ENCODE data around the gene PSMD13. TPM values are rescaled to one million over a fixed set of nuclear protein-coding genes. Genes with fewer than 3 reads are reported as not detected.

Gene PSMD13
- total and polyA plus RNA-seq, 4 donors = 48.8 to 56.7 (median 52.8) TPM

DNA sequence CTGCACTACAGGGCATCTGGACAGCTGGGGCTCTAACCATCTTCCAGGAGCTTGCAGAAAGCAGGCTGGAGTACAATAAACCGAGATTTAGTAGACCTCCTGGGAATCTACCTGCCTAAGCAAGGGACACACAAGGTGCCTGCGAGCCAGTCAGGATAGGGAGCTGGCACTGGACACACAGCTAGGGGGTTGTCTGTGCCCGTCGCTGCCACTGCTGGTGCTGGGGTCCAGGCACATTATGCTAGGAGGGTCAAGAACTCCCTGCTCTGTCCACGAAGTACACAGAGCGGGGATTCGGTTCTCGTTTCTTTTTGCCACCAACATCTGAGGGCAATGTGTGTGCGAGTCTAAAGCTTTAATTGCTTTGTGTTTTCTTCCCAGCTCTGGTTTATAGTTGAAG is 25.0 kb upstream of the PSMD13 start (continued):
- TF ChIP-seq, protein P1, sequence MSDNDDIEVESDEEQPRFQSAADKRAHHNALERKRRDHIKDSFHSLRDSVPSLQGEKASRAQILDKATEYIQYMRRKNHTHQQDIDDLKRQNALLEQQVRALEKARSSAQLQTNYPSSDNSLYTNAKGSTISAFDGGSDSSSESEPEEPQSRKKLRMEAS (IDR thresholded peaks at IDR 0.05) = no peak

GRCh38 chr11:212150-213100 is 24.4 kb upstream of the PSMD13 start:
- Histone ChIP-seq H3K9ac (ENCODE audit: low read depth in 1 of 2, low read length in 2 of 2) (no peak overlapping the region), H3K27ac (ENCODE audit: low read depth in 1 of 2, low read length in 2 of 2) (no peak overlapping the region), H3K4me1 (ENCODE audit: control insufficient read depth in 4 of 4, insufficient read depth in 4 of 4, low read length in 3 of 4) (peaks cover 5 to 23% (median 15%) of the 10 kb centered on the region in 4 donors), H3K27me3 (ENCODE audit: control insufficient read depth in 4 of 4, insufficient read depth in 4 of 4, low read length in 3 of 4) (no peaks in the 10 kb centered on the region), H3K36me3 (ENCODE audit: control insufficient read depth in 4 of 4, insufficient read depth in 3 of 4, low read depth in 1 of 4, low read length in 3 of 4) (peaks cover 11 to 56% (median 49%) of the 10 kb centered on the region in 4 donors), H3K4me3 (ENCODE audit: low read depth in 1 of 3, low read length in 3 of 3) (no peak overlapping the region), H3K9me3 (ENCODE audit: control insufficient read depth in 4 of 4, low read length in 3 of 4) (no peaks in the 10 kb centered on the region)
- 94% methylated on average over 17 of the region's 17 CpGs for WGBS
- DNase-seq (ENCODE audit: low spot score) = no peak
- TF ChIP-seq GABPA (IDR thresholded peaks at IDR 0.05 in 1 of 2, conservative IDR thresholded peaks at IDR 0.05 in 1 of 2) (no peak), EGR1 (IDR thresholded peaks at IDR 0.05; ENCODE audit: low read depth in 2 of 2) (no peak), RAD21 (IDR thresholded peaks at IDR 0.05) (no peak), FOXA2 (IDR thresholded peaks at IDR 0.05) (no peak), FOXA1 (IDR thresholded peaks at IDR 0.05) (no peak), TAF1 (conservative IDR thresholded peaks at IDR 0.05) (no peak), YY1 (IDR thresholded peaks at IDR 0.05) (no peak), HNF4A (conservative IDR thresholded peaks at IDR 0.05) (no peak), HNF4G (IDR thresholded peaks at IDR 0.05) (no peak), RXRA (IDR thresholded peaks at IDR 0.05) (no peak), SP1 (IDR thresholded peaks at IDR 0.05) (no peak), JUND (IDR thresholded peaks at IDR 0.05) (no peak), NR2F2 (IDR thresholded peaks at IDR 0.05) (no peak), ZBTB33 (IDR thresholded peaks at IDR 0.05) (no peak), CTCF (IDR thresholded peaks at IDR 0.05; ENCODE audit: low read depth, low read length, missing input control) (no peak)
- TF ChIP-seq, protein P1 (IDR thresholded peaks at IDR 0.05) = no peak
- TF ChIP-seq, protein P2, sequence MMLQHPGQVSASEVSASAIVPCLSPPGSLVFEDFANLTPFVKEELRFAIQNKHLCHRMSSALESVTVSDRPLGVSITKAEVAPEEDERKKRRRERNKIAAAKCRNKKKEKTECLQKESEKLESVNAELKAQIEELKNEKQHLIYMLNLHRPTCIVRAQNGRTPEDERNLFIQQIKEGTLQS (IDR thresholded peaks at IDR 0.05) = no peak
- TF ChIP-seq, protein P3, sequence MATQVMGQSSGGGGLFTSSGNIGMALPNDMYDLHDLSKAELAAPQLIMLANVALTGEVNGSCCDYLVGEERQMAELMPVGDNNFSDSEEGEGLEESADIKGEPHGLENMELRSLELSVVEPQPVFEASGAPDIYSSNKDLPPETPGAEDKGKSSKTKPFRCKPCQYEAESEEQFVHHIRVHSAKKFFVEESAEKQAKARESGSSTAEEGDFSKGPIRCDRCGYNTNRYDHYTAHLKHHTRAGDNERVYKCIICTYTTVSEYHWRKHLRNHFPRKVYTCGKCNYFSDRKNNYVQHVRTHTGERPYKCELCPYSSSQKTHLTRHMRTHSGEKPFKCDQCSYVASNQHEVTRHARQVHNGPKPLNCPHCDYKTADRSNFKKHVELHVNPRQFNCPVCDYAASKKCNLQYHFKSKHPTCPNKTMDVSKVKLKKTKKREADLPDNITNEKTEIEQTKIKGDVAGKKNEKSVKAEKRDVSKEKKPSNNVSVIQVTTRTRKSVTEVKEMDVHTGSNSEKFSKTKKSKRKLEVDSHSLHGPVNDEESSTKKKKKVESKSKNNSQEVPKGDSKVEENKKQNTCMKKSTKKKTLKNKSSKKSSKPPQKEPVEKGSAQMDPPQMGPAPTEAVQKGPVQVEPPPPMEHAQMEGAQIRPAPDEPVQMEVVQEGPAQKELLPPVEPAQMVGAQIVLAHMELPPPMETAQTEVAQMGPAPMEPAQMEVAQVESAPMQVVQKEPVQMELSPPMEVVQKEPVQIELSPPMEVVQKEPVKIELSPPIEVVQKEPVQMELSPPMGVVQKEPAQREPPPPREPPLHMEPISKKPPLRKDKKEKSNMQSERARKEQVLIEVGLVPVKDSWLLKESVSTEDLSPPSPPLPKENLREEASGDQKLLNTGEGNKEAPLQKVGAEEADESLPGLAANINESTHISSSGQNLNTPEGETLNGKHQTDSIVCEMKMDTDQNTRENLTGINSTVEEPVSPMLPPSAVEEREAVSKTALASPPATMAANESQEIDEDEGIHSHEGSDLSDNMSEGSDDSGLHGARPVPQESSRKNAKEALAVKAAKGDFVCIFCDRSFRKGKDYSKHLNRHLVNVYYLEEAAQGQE (IDR thresholded peaks at IDR 0.05) = no peak

Measured in liver (tissue), 9 donors.